ENCODE results near the gene SKI. TPM values are rescaled to one million over a fixed set of nuclear protein-coding genes. Genes with fewer than 3 reads are reported as not detected.
A peak's percentile ranks its signal among the peaks of the same experiment; 100 is the strongest.

Gene SKI
- total and polyA plus RNA-seq, 2 experiments from 2014 or later = 9.3 to 66.8 TPM

- Histone ChIP-seq H3K36me3 (ENCODE audit: insufficient read depth) (no peaks in the 10 kb centered on the region), H3K79me2 (replicated peaks; ENCODE audit: insufficient read depth) (no peaks in the 10 kb centered on the region), H3K27me3 (ENCODE audit: insufficient read depth) (no peaks in the 10 kb centered on the region), H3K9me2 (ENCODE audit: insufficient read depth) (no peaks in the 10 kb centered on the region), H2AFZ (no peak overlapping the region), H3K4me2 (no peak overlapping the region), H4K20me1 (replicated peaks; ENCODE audit: insufficient read depth) (no peaks in the 10 kb centered on the region), H3F3A (replicated peaks; ENCODE audit: low read depth) (no peaks in the 10 kb centered on the region; the same call in 1 of the 2 replicates), H3K4me1 (ENCODE audit: insufficient read depth) (peaks cover 4% of the 10 kb centered on the region; the same call in 1 of the 2 replicates), H3K27ac (ENCODE audit: low read depth) (peak overlapping the region; percentile 78), H3K4me3 (no peak overlapping the region)
- ATAC-seq (peak; percentile 8), DNase-seq (ENCODE audit: low spot score) (no peak)
- Mint-ChIP-seq H3K9me3 (peaks cover 4% of the 10 kb centered on the region; the same call in 2 of the 3 replicates), H3K27ac (no peak overlapping the region), H3K4me3 (no peak overlapping the region), H3K36me3 (ENCODE audit: low read depth) (no peaks in the 10 kb centered on the region; the same call in 2 of the 3 replicates), H3K27me3 (ENCODE audit: insufficient read depth, low read depth, poor library complexity) (peaks cover 12% of the 10 kb centered on the region), H3K4me1 (peaks cover 2% of the 10 kb centered on the region; the same call in 2 of the 3 replicates)
- TF ChIP-seq ZNF462 (CRISPR knock-in tag; IDR thresholded peaks at IDR 0.05) (no peak), STAT1 (IDR thresholded peaks at IDR 0.05; ENCODE audit: unreplicated experiment) (no peak), EZH2 (IDR thresholded peaks at IDR 0.05; ENCODE audit: low read depth, unreplicated experiment) (no peak)
These were observed 94.6 kb downstream of the SKI start for GRCh38 chr1:2322581-2323211.

GRCh38 chr1:2323451-2323974 lies 95.4 kb downstream of the SKI start:
- no peaks in the 10 kb centered on the region; the same call in 2 of the 3 replicates for H3K36me3 Mint-ChIP-seq (ENCODE audit: low read depth)
- H3K4me2 ChIP-seq = no peak overlapping the region
- no peak overlapping the region for H3K27ac ChIP-seq (ENCODE audit: low read depth)
- H3K27me3 ChIP-seq (ENCODE audit: insufficient read depth) = no peaks in the 10 kb centered on the region
- no peak overlapping the region for H3K4me3 Mint-ChIP-seq
- no peaks in the 10 kb centered on the region for H4K20me1 ChIP-seq (replicated peaks; ENCODE audit: insufficient read depth)
- H3K4me3 ChIP-seq = no peak overlapping the region
- H3K27me3 Mint-ChIP-seq (ENCODE audit: insufficient read depth, low read depth, poor library complexity) = peaks cover 12% of the 10 kb centered on the region
- H3K4me1 ChIP-seq (ENCODE audit: insufficient read depth) = peaks cover 4% of the 10 kb centered on the region; the same call in 1 of the 2 replicates
- no peaks in the 10 kb centered on the region; the same call in 1 of the 2 replicates for H3F3A ChIP-seq (replicated peaks; ENCODE audit: low read depth)
- H3K79me2 ChIP-seq (replicated peaks; ENCODE audit: insufficient read depth) = no peaks in the 10 kb centered on the region
- H3K27ac Mint-ChIP-seq = no peak overlapping the region
- no peaks in the 10 kb centered on the region for H3K9me2 ChIP-seq (ENCODE audit: insufficient read depth)
- no peaks in the 10 kb centered on the region for H3K36me3 ChIP-seq (ENCODE audit: insufficient read depth)
- no peak for DNase-seq (ENCODE audit: low spot score)
- peaks cover 4% of the 10 kb centered on the region; the same call in 2 of the 3 replicates for H3K9me3 Mint-ChIP-seq
- no peak for ATAC-seq
- no peak overlapping the region for H2AFZ ChIP-seq
- H3K4me1 Mint-ChIP-seq = peaks cover 2% of the 10 kb centered on the region; the same call in 2 of the 3 replicates
- TF ChIP-seq ETS1 (IDR thresholded peaks at IDR 0.05) = no peak

All from GM23338 (cell line).